Caco-2 (cell line): ENCODE data around the gene SLC9C2. TPM values are rescaled to one million over a fixed set of nuclear protein-coding genes. Genes with fewer than 3 reads are reported as not detected.

ENCODE experiments used
- BruUV-seq: library from RNA; stranded (reverse); fragments of 400-500 nt; replicated peaks from 2 replicates; lab custom pipeline; 2021; lab: Mats Ljungman, UMichigan
- CTCF ChIA-PET: fragments of 300-600 bp; sonication (Branson Sonifier 250); formaldehyde crosslinking; loops from one replicate; lab custom pipeline; 2022; ENCODE audit warnings: antibody characterized with exemption; lab: Charles Lee
- POLR2A ChIA-PET: fragments of 300-600 bp; sonication (Branson Sonifier 250); formaldehyde crosslinking; loops from one replicate; lab custom pipeline; 2022; ENCODE audit warnings: antibody characterized with exemption; lab: Charles Lee
- DNase-seq, 2 experiments: peaks; one replicate each; pipeline versions ENCODE4 v3.0.0 to v3.0.0-alpha.2; 2020 to 2022
- H3K27me3 ChIP-seq: replicated peaks from 2 replicates; pipeline ENCODE4 v1.6.0; 2011; ENCODE audit warnings: low read length; ENCODE audit not compliant: control insufficient read depth, insufficient read depth
- H3K36me3 ChIP-seq: 2 replicates; pipeline ENCODE4 v1.5.1; 2011; ENCODE audit warnings: low read length; ENCODE audit not compliant: control insufficient read depth, insufficient read depth
- H3K4me1 ChIP-seq: fragments of 250-450 bp; sonication (Bioruptor Pico); 2 replicates; pipeline ENCODE4 v1.5.1; 2020; ENCODE audit warnings: mild to moderate bottlenecking
- H3K4me3 ChIP-seq: 2 replicates; pipeline ENCODE4 v1.5.1; 2011; ENCODE audit warnings: low read depth, mild to moderate bottlenecking, control low read depth, low read length
- H3K9me3 ChIP-seq: fragments of 250-450 bp; sonication (Bioruptor Pico); 2 replicates; pipeline ENCODE4 v1.5.1; 2020; ENCODE audit warnings: mild to moderate bottlenecking, moderate library complexity
- H3K27ac Mint-ChIP-seq: one replicate; pipeline ENCODE4 v1.8.0; 2022; ENCODE audit warnings: mixed read lengths; ENCODE audit not compliant: unreplicated experiment
- H3K27me3 Mint-ChIP-seq: one replicate; pipeline ENCODE4 v1.8.0; 2022; ENCODE audit warnings: mixed read lengths; ENCODE audit not compliant: insufficient read depth, unreplicated experiment
- H3K36me3 Mint-ChIP-seq: one replicate; pipeline ENCODE4 v1.8.0; 2022; ENCODE audit warnings: mild to moderate bottlenecking, mixed read lengths; ENCODE audit not compliant: insufficient read depth, unreplicated experiment
- H3K4me1 Mint-ChIP-seq: one replicate; pipeline ENCODE4 v1.8.0; 2022; ENCODE audit warnings: low read depth, mixed read lengths; ENCODE audit not compliant: unreplicated experiment
- H3K4me3 Mint-ChIP-seq: one replicate; pipeline ENCODE4 v1.8.0; 2022; ENCODE audit warnings: mild to moderate bottlenecking, moderate library complexity, mixed read lengths; ENCODE audit not compliant: unreplicated experiment
- H3K9me3 Mint-ChIP-seq: one replicate; pipeline ENCODE4 v1.8.0; 2022; ENCODE audit warnings: mixed read lengths; ENCODE audit not compliant: unreplicated experiment
- intact Hi-C: fragments of 100-400 bp; cut with micrococcal nuclease; formaldehyde crosslinking; loops from one replicate; pipeline ENCODE4 v1.10.0; 2022; ENCODE audit not compliant: unreplicated experiment
- total RNA-seq: library from RNA; stranded (reverse); gene quantifications from 2 replicates; pipeline ENCODE4 v1.2.3, GENCODE V29; 2022
- TF ChIP-seq, protein P1 (sequence below), 2 experiments: fragments of 200-600 bp in 1 of 2; IDR thresholded peaks; 1 replicate in 1 of 2; 2 replicates in 1 of 2; pipeline versions ENCODE4 v1.5.1 to v1.8.0; 2011 to 2022; ENCODE audit warnings: antibody characterized with exemption in 1 of 2, control low read depth in 1 of 2, inconsistent platforms in 1 of 2, low read depth in 1 of 2, low read length in 1 of 2, mild to moderate bottlenecking in 1 of 2, moderate library complexity in 1 of 2; ENCODE audit not compliant: insufficient read depth in 1 of 2, severe bottlenecking in 1 of 2, unreplicated experiment in 1 of 2

The SLC9C2 gene
- total RNA-seq, 1 experiment from 2014 or later, result not detected

- BruUV-seq, result no TSS peak
- ChIA-PET CTCF (no interaction called here), POLR2A (no interaction called here)
- H3K36me3 Mint-ChIP-seq, result peaks cover 13% of the 10 kb centered on the region
- TF ChIP-seq, protein P1, sequence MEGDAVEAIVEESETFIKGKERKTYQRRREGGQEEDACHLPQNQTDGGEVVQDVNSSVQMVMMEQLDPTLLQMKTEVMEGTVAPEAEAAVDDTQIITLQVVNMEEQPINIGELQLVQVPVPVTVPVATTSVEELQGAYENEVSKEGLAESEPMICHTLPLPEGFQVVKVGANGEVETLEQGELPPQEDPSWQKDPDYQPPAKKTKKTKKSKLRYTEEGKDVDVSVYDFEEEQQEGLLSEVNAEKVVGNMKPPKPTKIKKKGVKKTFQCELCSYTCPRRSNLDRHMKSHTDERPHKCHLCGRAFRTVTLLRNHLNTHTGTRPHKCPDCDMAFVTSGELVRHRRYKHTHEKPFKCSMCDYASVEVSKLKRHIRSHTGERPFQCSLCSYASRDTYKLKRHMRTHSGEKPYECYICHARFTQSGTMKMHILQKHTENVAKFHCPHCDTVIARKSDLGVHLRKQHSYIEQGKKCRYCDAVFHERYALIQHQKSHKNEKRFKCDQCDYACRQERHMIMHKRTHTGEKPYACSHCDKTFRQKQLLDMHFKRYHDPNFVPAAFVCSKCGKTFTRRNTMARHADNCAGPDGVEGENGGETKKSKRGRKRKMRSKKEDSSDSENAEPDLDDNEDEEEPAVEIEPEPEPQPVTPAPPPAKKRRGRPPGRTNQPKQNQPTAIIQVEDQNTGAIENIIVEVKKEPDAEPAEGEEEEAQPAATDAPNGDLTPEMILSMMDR (IDR thresholded peaks at IDR 0.05; ENCODE audit: insufficient read depth in 1 of 2, low read depth in 1 of 2, low read length in 1 of 2, severe bottlenecking in 1 of 2, unreplicated experiment in 1 of 2), result no peak
- no peaks in the 10 kb centered on the region for H3K36me3 ChIP-seq
- H3K27me3 Mint-ChIP-seq, result no peaks in the 10 kb centered on the region
- H3K27me3 ChIP-seq, result no peaks in the 10 kb centered on the region
- no peaks in the 10 kb centered on the region for H3K9me3 ChIP-seq
- peaks cover 47% of the 10 kb centered on the region for H3K9me3 Mint-ChIP-seq
- no peaks in the 10 kb centered on the region for H3K4me1 ChIP-seq
- no peak overlapping the region for H3K4me3 Mint-ChIP-seq
- DNase-seq, result no peak
- intact Hi-C loops, result no loop called here
- H3K4me3 ChIP-seq, result no peak overlapping the region
- no peak overlapping the region for H3K27ac Mint-ChIP-seq
- peaks cover 12% of the 10 kb centered on the region for H3K4me1 Mint-ChIP-seq
Observed at GRCh38 chr1:173459885-173460284, 143.0 kb downstream of the SLC9C2 start.

DNA sequence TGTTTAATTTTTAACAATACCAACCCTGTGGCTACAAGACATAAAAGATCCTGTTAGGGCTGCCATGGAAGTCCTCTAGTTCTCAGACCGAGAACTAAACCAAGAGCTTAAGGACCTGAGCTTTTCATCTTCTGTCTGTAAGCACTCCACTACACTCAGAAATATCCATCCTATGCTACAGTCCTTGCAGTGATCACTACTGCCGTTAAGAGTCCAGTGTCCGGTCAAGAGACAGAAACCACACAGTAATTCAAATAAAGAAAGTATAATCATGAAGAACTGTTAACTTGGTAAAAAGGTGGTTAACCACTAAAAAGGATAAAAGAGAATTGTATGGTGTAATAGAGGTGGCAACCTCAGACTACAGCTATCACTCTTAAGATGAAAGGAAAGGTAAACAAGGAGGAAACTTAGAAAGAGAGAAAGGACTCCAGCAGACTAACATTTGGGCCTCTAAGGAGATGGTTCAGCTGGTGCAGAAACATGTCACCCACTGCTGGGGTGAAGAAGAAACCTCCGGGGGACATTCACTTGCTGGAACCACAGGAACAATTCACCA, 147.8 kb downstream of the SLC9C2 start:
- no peak for DNase-seq
- H3K4me3 Mint-ChIP-seq, result no peak overlapping the region
- TF ChIP-seq, protein P1 (IDR thresholded peaks at IDR 0.05; ENCODE audit: insufficient read depth in 1 of 2, low read depth in 1 of 2, low read length in 1 of 2, severe bottlenecking in 1 of 2, unreplicated experiment in 1 of 2), result no peak
- H3K27ac Mint-ChIP-seq, result no peak overlapping the region
- H3K36me3 Mint-ChIP-seq, result peaks cover 13% of the 10 kb centered on the region
- ChIA-PET CTCF (no interaction called here), POLR2A (no interaction called here)
- intact Hi-C loops, result no loop called here
- peaks cover 7% of the 10 kb centered on the region for H3K4me1 Mint-ChIP-seq
- peaks cover 23% of the 10 kb centered on the region for H3K9me3 Mint-ChIP-seq
- BruUV-seq, result no TSS peak
- no peaks in the 10 kb centered on the region for H3K27me3 Mint-ChIP-seq
- Histone ChIP-seq H3K4me3 (no peak overlapping the region), H3K36me3 (no peaks in the 10 kb centered on the region), H3K4me1 (no peaks in the 10 kb centered on the region), H3K9me3 (no peaks in the 10 kb centered on the region), H3K27me3 (no peaks in the 10 kb centered on the region)

- Mint-ChIP-seq H3K27ac (no peak overlapping the region), H3K4me3 (no peak overlapping the region), H3K36me3 (peaks cover 13% of the 10 kb centered on the region), H3K4me1 (peaks cover 7% of the 10 kb centered on the region), H3K27me3 (no peaks in the 10 kb centered on the region), H3K9me3 (peaks cover 23% of the 10 kb centered on the region)
- TF ChIP-seq, protein P1 (IDR thresholded peaks at IDR 0.05; ENCODE audit: insufficient read depth in 1 of 2, low read depth in 1 of 2, low read length in 1 of 2, severe bottlenecking in 1 of 2, unreplicated experiment in 1 of 2), result no peak
- Histone ChIP-seq H3K4me3 (no peak overlapping the region), H3K9me3 (no peaks in the 10 kb centered on the region), H3K4me1 (no peaks in the 10 kb centered on the region), H3K36me3 (no peaks in the 10 kb centered on the region), H3K27me3 (no peaks in the 10 kb centered on the region)
- no TSS peak for BruUV-seq
- POLR2A ChIA-PET, result no interaction called here
- DNase-seq, result no peak
- intact Hi-C loops, result no loop called here
- CTCF ChIA-PET, result no interaction called here
Observed at GRCh38 chr1:173453982-173454381, 148.9 kb downstream of the SLC9C2 start.
